HG03095 (cell line): ENCODE data around the gene USP8.

ENCODE experiments used
- ATAC-seq: cut with Tn5 transposase; IDR thresholded peaks from one replicate; pipeline ENCODE4 v1.9.1; 2021; ENCODE audit warnings: moderate library complexity; ENCODE audit not compliant: unreplicated experiment

Gene USP8

GRCh38 chr15:50531163-50531562 lies 107.0 kb downstream of the USP8 start:
- ATAC-seq = no peak

GRCh38 chr15:50531766-50532165 lies 107.6 kb downstream of the USP8 start:
- no peak for ATAC-seq

GRCh38 chr15:50542887-50543210 lies 118.6 kb downstream of the USP8 start:
- no peak for ATAC-seq

GRCh38 chr15:50543556-50543955 lies 119.4 kb downstream of the USP8 start:
- no peak for ATAC-seq

GRCh38 chr15:50544368-50544767 lies 120.2 kb downstream of the USP8 start:
- no peak for ATAC-seq

GRCh38 chr15:50546566-50546965 lies 122.4 kb downstream of the USP8 start, which contains the start of gene USP50:
Gene USP50 (minus strand): TSS chr15:50546666. CDS start chr15:50546525, 141 bp downstream.
- ATAC-seq = no peak

GRCh38 chr15:50549326-50549725 lies 125.1 kb downstream of the USP8 start:
- no peak for ATAC-seq

GRCh38 chr15:50552238-50552637 lies 128.0 kb downstream of the USP8 start:
- ATAC-seq = no peak

GRCh38 chr15:50556642-50557371 lies 132.6 kb downstream of the USP8 start:
- ATAC-seq = no peak

- no peak for ATAC-seq
Measured at GRCh38 chr15:50558012-50558411, 133.8 kb downstream of the USP8 start.

- no peak for ATAC-seq
Measured at GRCh38 chr15:50562735-50563640, 138.8 kb downstream of the USP8 start.

- ATAC-seq = no peak
Measured at GRCh38 chr15:50563756-50564155, 139.6 kb downstream of the USP8 start.
